Occipital lobe (tissue), 2 donors: Measurements from ENCODE around the gene MBD2. TPM values are rescaled to one million over a fixed set of nuclear protein-coding genes. Genes with fewer than 3 reads are reported as not detected.
"Not testable (repeated sequence)": the region's sequence is repeated elsewhere in the genome, so short reads cannot be mapped to it uniquely, and the experiment has no call there.

Experiments
- DNase-seq: peaks from one replicate; lab custom pipeline; 2025; lab: John Stamatoyannopoulos, UW
- total RNA-seq: library from RNA; depleted of rRNA; stranded (reverse); fragments of >200 nt; gene quantifications from one replicate; pipeline ENCODE4 v1.2.3, GENCODE V29; 2014

The MBD2 gene
- total RNA-seq, 1 donor from 2014 or later = 20.1 TPM

GRCh38 chr18:54238173-54238936, 13.9 kb upstream of the MBD2 start:
- no peak for DNase-seq

- DNase-seq = no peak
Measured at GRCh38 chr18:54235871-54236270, 11.4 kb upstream of the MBD2 start.

- DNase-seq = no peak
Measured at GRCh38 chr18:54233747-54234146, 9.3 kb upstream of the MBD2 start.

GRCh38 chr18:54233228-54233625, 8.8 kb upstream of the MBD2 start:
- DNase-seq = no peak

- DNase-seq = no peak
Measured at GRCh38 chr18:54232485-54233227, 8.2 kb upstream of the MBD2 start.

- DNase-seq = no peak
Measured at GRCh38 chr18:54229421-54230059, 5.1 kb upstream of the MBD2 start.

- DNase-seq = no peak
Measured at GRCh38 chr18:54228364-54228763, 3.9 kb upstream of the MBD2 start.

- DNase-seq = peak; percentile 41
Measured at GRCh38 chr18:54223568-54224241, 764 bp downstream of the MBD2 start.

GRCh38 chr18:54222922-54223567, 1.4 kb downstream of the MBD2 start:
- no peak for DNase-seq

GRCh38 chr18:54220406-54220805, 4.1 kb downstream of the MBD2 start:
- no peak for DNase-seq

GRCh38 chr18:54218803-54219202, 5.7 kb downstream of the MBD2 start:
- not testable (repeated sequence) for DNase-seq

GRCh38 chr18:54218299-54218698, 6.2 kb downstream of the MBD2 start:
- DNase-seq = no peak

- no peak for DNase-seq
Measured at GRCh38 chr18:54217624-54218023, 6.8 kb downstream of the MBD2 start.

GRCh38 chr18:54215069-54215468, 9.4 kb downstream of the MBD2 start:
- DNase-seq = no peak

- DNase-seq = no peak
Measured at GRCh38 chr18:54210463-54210862, 14.0 kb downstream of the MBD2 start.

GRCh38 chr18:54209471-54210180, 14.8 kb downstream of the MBD2 start:
- DNase-seq = no peak

GRCh38 chr18:54206447-54206846, 18.0 kb downstream of the MBD2 start:
- no peak for DNase-seq

GRCh38 chr18:54205959-54206358, 18.5 kb downstream of the MBD2 start:
- DNase-seq = no peak

- not testable (repeated sequence) for DNase-seq
Measured at GRCh38 chr18:54205448-54205847, 19.0 kb downstream of the MBD2 start.

GRCh38 chr18:54204883-54205282, 19.6 kb downstream of the MBD2 start:
- DNase-seq = no peak

GRCh38 chr18:54203914-54204313, 20.6 kb downstream of the MBD2 start:
- DNase-seq = no peak
